Mammary epithelial cell (primary cell): ENCODE results near the gene CARD9.

ENCODE experiments used
- CTCF ChIP-seq, 2 donors: IDR thresholded peaks in 1 of 2; conservative IDR thresholded peaks in 1 of 2; 2 replicates each; pipeline ENCODE4 v1.5.1; 2011 to 2012; ENCODE audit warnings: inconsistent platforms in 2 of 2, low read length in 2 of 2, mild to moderate bottlenecking in 2 of 2, control low read depth in 1 of 2, low read depth in 1 of 2; ENCODE audit not compliant: insufficient read depth in 1 of 2; ENCODE audit errors: extremely low read depth in 1 of 2
- EZH2 ChIP-seq: IDR thresholded peaks from 2 replicates; pipeline ENCODE4 v1.6.1; 2012; ENCODE audit warnings: low read length, inconsistent platforms, borderline replicate concordance

GRCh38 chr9:136333486-136333885 is 40.0 kb downstream of the CARD9 start:
- TF ChIP-seq CTCF (conservative IDR thresholded peaks at IDR 0.05 in 1 of 2, IDR thresholded peaks at IDR 0.05 in 1 of 2; ENCODE audit: extremely low read depth in 1 of 2, insufficient read depth in 1 of 2, low read depth in 1 of 2, low read length in 2 of 2), result no peak
- no peak for TF ChIP-seq EZH2
